GM18870 (cell line): ENCODE data around the gene DENND4A.

Experiments
- ATAC-seq: cut with Tn5 transposase; IDR thresholded peaks from one replicate; pipeline ENCODE4 v1.9.1; 2021; ENCODE audit warnings: moderate library complexity; ENCODE audit not compliant: unreplicated experiment

Gene DENND4A

GRCh38 chr15:65792138-65792987 is at the start of gene DENND4A:
DENND4A (minus strand) TSS chr15:65792293; CDS start chr15:65756450, 35,843 bp downstream.
- peak; percentile 70 for ATAC-seq

DNA sequence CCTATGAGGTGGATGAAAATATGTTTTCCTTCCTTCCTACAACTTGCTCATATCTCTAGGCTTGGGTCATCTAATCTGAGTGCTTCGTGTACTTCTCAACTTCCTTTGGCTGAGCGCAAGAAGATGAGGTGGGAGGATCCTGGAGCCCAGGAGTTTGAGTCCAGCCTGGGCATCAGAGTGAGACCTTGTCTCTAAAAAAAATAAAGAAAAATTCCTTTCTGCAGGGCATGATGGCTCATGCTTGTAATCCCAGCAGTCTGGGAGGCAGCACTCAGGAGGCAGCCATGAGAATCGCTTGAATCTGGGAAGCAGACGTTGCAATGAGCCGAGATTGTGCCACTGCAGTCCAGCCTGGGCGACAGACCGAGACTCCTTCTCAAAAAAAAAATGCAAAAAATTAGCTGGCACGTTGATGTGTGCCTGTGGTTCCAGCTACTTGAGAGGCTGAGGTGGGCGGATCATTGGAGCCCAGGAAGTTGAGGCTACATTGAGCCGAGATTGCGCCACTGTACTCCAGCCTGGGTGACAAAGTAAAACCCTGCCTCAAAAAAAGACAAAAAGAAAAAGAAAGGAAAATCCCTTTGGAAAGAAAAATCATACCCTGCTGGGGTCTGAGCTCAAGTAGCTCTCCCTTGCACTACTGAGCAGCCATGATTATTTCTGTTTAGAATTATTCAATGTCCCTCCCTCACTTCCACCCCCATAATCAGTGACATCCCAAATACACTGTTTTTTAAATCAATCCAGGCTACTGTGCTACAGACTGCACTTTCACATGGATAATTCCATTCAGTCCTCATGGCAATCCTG is 49.2 kb upstream of the DENND4A start:
- no peak for ATAC-seq

DNA sequence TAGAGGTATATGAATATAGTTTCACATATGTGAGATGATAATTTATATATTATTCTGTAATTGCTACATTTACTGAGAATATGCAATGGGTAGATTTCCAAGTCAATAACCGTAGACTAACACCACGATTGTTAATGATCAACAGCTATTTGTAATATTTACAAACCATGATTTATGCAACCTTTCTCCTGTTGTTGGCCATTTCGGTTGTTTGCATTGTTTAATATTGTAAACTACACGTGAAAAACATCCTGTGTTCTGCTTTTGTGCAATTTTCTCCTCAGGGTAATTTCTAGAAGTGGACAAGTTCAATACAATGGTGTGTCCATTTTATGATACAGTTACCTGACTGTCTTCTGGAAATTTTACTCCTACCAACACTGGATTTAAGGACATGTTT is 47.9 kb upstream of the DENND4A start:
- no peak for ATAC-seq

DNA sequence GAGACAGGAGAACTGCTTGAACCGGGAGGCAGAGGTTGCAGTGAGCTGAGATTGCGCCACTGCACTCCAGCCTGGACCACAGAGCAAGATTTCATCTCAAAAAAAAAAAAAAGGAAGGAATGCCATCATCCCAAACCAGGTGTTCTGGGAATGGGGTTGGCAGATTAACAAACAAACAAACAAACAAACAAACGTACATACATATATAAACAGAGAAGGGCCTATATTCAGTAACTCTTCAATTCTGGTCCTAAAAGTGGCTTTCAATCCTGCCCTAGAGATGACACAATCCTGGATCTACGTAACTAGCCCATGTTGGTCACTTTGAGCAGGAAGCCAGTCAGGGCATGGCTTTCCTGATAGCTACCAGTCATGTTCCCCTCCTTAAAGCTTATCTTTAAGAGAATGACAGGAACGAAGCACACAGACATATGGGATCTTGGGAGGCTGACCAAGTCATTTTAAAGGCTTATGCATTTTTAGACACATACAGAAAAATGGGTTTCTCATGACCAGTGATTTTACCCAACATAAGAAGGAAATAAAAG is 47.3 kb upstream of the DENND4A start:
- ATAC-seq, result no peak

DNA sequence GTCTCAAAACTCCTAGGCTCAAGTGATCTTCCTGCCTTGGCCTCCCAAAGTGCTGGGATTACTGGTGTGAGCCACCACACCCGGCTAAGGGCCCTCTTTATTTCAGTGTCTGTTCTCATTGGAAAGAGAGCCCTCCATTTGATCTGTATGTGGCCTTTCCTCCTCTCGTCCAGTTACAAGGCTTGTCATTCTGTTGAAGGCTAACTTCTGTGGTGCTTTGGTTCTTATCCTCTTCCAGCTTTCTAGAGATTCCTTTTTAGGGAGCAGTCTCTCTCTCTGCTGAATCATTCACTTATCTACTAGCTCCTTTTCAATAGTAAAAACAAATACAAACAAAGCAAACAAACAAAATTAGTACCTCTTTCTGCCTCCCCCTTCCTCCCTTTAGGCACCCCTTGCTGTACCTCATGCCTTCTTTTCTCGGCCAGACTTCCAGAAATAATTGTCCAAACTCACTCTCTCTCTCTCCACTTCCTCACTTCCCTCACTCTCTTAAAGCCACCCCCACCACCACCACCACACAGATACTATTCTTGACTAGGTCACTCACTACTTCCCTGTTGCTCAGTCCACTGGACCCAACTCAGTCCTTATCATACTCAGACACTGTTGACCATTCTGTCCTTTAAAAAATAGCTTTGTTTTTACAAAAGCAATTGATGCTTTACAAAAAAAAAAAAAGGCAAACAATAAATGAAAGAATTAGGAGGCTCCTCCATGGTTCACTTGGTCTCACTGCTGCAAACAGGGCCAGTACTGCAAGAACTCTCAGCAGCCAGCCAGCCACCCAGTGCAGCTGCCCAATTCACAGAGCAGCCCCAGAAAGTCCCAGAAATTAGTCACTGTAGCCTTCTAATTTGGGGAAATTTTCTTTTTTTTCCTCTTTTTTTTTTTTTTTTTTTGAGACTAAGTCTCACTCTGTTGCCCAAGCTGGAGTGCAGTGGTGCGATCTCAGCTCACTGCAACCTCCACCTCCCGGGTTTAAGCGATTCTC is 45.5 kb upstream of the DENND4A start:
- no peak for ATAC-seq

DNA sequence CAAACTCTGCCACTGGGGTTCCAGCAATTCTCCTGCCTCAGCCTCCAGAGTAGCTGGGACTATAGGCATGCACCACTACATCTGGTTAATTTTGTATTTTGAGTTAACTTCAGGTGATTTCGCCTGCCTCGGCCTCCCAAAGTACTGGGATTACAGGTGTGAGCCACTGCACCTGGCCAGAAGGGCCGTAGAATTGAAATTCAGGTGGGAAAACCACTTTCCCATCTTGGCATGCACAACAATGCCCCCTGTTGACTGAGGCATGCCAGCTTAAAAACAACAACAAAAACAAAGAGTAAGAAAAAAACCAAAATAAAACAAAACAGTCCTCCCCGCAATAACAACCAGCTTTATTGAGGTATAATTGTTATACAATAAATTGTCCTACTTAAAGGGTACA is 44.6 kb upstream of the DENND4A start:
- no peak for ATAC-seq

DNA sequence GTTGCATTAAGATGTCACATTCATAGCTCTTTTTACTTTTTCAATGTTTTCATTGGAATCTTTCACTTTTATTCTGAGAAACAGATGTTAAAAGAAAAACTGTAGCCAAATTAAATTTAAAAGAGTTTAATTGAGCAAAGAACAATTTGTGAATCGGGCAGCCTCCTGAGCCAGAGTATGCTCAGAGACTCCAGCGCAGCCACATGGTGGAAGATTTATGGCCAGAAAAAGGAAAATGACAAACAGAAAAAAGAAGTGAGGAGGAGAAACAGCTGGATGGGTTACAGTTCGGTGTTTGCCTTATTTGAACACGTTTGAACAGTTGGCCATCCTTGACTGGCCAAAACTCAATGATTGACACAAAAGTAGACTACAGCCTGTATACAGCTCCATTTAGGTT is 43.4 kb upstream of the DENND4A start:
- ATAC-seq, result no peak

- ATAC-seq, result no peak
Observed at GRCh38 chr15:65834603-65835282, 42.6 kb upstream of the DENND4A start.

DNA sequence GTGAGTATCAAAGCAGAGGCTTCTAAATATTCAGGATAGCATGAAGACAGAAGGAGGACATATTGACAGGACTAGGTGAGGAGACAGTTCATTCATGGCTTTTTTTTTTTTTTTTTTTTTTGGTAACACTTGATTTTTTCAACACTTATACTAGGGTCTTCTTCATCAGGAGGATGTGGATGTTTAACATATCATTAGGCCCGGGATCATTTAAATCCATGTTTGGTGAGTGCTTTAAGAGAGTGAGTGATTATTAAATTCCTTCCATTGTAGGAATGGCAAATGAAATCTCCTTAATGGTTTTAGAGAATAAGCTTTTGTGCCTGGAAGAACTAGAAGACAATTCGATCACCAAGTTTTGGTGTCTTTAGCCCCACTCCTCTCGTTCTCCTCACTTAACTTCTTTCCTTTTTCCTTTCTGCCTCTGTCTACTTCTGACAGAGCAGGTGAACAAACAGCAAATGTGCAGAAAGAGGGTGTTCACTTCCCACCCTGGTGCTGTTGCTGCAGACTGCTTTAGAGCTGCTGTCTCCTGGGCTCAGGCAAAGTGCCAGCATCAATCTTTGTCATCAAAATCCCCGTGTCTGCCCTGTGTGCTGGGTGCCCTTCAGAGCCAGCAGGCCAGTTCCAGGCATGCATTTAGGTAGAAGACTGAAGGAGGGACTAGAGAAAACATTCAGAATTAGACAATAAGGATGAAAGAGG is 41.6 kb upstream of the DENND4A start:
- ATAC-seq, result no peak

DNA sequence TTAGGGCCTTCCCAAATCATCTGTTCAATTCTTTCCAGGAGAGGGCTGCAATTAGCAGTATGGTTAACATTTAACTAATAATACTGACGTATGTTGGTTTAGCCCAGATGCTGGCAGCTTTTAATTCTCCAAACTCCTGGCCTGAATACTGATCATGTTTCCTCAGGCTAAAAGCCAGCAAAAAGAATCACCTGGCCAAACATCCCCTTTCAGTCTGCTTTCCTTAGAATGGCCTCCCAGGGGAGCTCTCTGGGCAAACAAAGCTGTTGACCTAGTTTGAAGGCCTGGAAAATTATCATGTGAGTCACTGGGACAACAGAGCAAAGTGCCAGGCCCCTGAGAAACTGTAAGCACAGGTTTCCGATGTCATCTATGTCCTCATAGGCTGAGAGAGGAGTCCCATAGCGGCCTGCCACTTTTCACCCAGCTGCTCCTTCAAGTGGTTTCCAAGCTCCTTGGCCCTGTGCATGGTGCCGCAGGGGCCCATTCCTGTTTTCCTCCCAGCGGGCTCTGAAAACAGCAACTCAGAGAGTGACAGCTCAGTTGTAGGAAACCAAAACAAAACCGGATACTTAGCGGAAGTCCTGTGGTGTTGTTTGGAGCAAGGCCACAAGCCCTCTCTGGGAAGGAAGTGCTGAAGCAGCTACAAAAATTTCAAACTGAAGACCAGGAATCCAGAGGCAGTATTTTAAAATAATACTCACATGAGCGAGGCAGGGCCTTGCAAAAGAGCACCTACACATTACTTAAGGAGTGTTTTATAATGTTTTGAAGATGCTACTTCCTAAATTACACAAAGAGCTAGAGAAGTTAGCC is 40.7 kb upstream of the DENND4A start:
- no peak for ATAC-seq

GRCh38 chr15:65829130-65829764 is 37.2 kb upstream of the DENND4A start:
- ATAC-seq, result no peak

GRCh38 chr15:65828585-65828984 is 36.5 kb upstream of the DENND4A start:
- no peak for ATAC-seq

- ATAC-seq, result no peak
Observed at GRCh38 chr15:65827065-65827464, 35.0 kb upstream of the DENND4A start.

GRCh38 chr15:65824941-65825544 is 33.0 kb upstream of the DENND4A start:
- no peak for ATAC-seq

DNA sequence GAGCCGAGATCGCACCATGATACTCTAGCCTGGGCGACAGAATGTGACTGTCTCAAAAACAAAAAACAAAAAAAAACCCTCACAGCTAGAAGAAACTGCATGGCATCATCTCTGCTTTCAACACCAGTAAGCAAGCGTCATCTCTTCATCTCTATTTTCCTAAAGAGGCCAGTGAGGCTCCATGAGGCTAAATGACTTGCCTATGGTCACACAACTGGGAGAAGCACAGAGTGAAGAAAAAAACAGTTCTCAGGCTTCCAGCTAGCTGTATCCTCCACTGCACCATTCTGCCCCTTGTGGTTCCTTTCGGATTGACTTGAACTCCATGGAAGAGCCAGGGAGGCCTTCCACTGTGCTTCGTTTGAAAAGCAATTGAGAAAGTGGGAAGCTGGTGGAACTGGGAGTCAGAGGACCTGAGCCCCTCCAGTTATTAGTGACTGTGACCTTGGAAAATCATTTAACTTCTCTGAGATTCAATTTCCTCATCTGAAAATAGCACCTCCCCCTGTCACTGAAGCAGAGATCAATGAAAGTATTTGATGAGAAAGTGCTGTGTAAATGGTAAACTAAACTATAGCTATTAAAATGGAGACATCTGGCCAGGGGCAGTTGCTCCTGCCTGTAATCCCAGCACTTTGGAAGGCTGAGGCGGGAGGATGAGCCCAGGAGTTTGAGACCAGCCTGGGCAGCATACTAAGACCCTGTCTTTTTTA is 32.1 kb upstream of the DENND4A start:
- no peak for ATAC-seq

DNA sequence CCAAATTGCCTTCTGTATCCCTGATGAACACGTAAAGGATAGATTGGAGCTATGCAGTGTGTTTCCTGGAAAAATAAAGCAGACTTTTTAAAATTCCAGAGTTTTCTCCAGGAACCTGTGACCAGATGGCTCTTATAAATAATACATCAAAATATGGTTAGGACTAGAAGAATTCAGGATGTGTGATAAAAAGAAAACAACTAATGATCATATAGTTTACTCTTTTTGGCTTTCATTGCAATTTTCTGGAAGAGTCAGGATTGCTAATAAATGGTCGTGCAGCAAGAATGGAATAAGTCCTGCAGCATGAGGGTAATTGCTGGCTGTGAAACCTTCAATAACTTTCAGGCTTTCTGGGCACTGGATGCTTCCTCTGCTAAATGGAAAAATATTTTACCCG is 30.2 kb upstream of the DENND4A start:
- no peak for ATAC-seq

DNA sequence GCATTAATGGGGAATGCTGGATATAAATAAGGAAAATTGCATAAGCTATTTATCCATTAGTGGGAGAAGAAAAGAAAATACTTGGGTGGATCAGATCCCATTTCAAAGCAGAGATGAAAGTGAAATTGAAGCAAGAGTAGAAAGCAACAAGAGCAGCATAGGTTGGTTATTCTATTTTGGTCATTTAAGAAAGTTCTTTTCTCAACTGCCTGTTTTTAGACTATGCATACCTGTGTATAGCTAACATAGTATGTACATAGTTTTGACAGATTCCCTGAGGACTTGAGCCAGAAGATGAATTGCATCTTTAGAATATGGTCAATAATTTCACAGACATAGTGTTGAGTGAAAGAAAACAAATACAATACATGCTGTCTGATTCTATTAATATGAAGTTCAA is 29.0 kb upstream of the DENND4A start:
- ATAC-seq, result no peak
